Astrocyte (in vitro differentiated cells and primary cell): ENCODE results near the gene KRTAP4-9.

Experiments
- CTCF ChIP-seq: IDR thresholded peaks from 2 replicates; pipeline ENCODE4 v1.5.1; 2011; ENCODE audit warnings: low read depth, mild to moderate bottlenecking, inconsistent platforms, low read length, moderate library complexity; ENCODE audit not compliant: insufficient read depth
- EZH2 ChIP-seq: IDR thresholded peaks from 2 replicates; pipeline ENCODE4 v1.6.1; 2012; ENCODE audit warnings: mild to moderate bottlenecking, low read length, inconsistent platforms; ENCODE audit not compliant: insufficient read depth

- no peak for TF ChIP-seq CTCF
- no peak for TF ChIP-seq EZH2
Observed at GRCh38 chr17:41140360-41141131, 35.4 kb downstream of the KRTAP4-9 start, which contains the start of gene KRTAP4-6.
